GM18502 (cell line): Measurements from ENCODE around the gene TIMM13.

Experiments used
- ATAC-seq: cut with Tn5 transposase; IDR thresholded peaks from one replicate; pipeline ENCODE4 v1.9.1; 2021; ENCODE audit warnings: mild to moderate bottlenecking; ENCODE audit not compliant: unreplicated experiment, poor library complexity

The TIMM13 gene

DNA sequence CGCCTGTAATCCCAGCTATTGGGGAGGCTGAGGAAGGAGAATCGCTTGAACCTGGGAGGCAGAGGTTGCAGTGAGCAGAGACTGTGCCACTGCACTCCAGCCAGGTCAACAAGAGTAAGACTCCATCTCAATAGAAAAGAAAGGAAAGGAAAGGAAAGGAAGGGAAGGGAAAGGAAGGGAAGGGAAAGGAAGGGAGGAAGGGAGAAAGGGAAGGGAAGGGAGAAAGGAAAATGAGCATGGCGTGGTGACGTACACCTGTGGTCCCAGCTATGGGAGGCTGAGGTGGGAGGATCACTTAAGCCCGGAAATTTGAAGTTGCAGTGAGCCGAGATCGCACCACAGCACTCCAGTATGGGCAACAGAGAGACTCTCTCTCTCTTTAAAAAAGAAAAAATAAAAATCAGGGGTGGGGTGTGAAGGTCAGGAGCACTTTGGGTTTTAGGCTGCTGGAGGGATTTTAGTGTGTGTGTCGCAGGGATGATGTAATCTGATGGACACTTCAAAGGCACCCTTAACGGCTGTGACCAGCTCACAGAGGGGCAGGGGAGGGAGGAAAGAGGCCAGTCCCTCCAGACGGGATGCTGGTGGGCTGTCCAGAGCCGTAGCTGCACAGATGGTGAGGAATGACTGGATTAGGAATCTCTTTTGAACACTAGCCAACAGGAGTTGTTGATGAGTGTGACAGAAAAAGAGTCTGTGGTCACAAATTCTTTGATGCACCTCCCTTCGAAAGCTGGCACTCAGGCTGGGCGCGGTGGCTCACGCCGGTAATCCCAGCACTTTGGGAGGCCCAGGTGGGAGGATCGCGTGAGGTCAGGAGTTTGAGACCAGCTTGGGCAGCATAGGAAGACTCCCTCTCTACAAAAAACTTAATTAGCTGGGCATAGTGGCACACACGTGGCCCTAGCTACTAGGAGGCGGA lies 39.8 kb downstream of the TIMM13 start:
- ATAC-seq, result no peak

- ATAC-seq, result no peak
These were observed 42.2 kb downstream of the TIMM13 start for GRCh38 chr19:2385053-2385721.

GRCh38 chr19:2382530-2383222 lies 44.7 kb downstream of the TIMM13 start:
- no peak for ATAC-seq

DNA sequence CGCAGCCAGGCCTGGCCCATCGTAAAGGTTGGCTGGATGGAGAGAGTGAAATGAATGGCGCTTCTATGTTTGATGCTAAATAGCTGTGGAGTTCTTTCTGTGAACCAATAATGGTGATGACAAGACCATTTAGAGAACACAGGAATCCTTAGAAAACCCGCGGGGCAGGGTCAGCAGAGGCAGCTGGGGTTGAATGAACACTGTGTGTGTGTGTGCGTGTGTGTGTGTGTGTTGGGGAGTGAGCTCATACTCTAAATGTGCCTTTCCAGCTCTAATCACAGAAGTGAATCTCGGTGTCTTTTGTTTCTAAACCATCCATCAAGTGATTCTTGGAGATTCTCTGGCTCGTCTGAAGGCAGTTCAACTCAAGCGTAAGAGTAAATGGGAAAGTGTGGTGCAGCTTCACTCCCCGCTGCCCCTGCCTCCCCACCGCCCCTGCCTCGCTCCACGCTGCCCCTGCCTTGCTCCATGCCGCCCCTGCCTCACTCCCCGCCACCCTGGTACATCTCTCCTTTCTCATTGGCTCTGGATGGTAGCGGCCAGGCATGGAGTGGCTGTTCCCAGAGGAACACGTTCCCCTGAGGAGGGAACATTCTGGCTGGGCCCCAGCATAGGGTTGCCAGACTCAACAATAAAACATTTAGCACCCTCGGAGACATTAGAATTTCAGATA lies 46.1 kb downstream of the TIMM13 start:
- no peak for ATAC-seq

GRCh38 chr19:2380567-2380966 lies 46.8 kb downstream of the TIMM13 start:
- no peak for ATAC-seq

DNA sequence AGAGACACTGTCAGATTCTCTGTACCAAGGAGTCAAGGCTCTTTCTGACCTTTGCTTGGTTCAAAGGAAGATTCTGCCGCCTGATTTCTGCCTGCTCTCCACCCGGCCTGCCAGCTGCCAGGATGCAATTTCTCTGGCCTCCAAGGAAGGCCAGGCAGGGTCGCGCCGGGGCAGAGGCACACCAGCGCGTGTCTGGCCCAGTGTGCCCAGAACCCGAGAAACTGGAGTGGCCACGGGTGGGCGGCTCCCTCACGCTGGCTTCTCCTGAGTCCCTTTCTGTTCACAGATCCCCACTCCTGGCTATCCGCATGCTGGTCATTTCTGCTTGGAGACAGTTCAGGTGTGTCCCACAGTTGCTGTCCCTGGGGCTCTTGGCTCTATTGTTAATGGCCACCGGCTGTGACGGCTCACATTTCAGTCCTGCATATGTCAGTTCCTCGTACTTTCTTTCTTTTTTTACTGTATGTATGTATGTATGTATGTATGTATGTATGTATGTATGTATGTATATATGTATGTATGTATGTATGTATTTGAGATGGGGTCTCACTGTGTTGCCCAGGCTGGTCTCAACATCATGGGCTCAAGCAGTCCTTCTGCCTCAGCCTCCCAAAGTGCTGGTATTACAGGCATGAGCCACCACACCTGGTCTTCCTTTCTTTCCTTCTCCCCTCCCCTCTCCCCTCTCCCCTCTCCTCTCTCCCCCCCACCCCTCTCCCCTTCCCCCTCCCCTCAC lies 50.4 kb downstream of the TIMM13 start:
- ATAC-seq, result no peak
